ENCODE measurements around the gene C2orf76.

C2orf76 gene

GRCh38 chr2:119311831-119312230 lies 54.8 kb downstream of the C2orf76 start:
- Histone ChIP-seq H3K27me3 (replicated peaks in 2 of 5; ENCODE audit: control insufficient read depth in 4 of 5, insufficient read depth in 5 of 5, low read length in 4 of 5) (no peaks in the 10 kb centered on the region), H3K36me3 (ENCODE audit: control insufficient read depth in 4 of 4, insufficient read depth in 4 of 4, low read length in 3 of 4) (no peaks in the 10 kb centered on the region), H3K4me1 (ENCODE audit: control extremely low read depth in 1 of 4, control insufficient read depth in 4 of 4, insufficient read depth in 4 of 4, low read length in 3 of 4) (no peaks in the 10 kb centered on the region), H3K4me3 (ENCODE audit: control insufficient read depth in 1 of 7, extremely low read depth in 1 of 7, insufficient read depth in 4 of 7, low read depth in 2 of 7, low read length in 6 of 7) (no peak overlapping the region), H3K9me3 (ENCODE audit: control extremely low read depth in 1 of 5, control insufficient read depth in 4 of 5, insufficient read depth in 2 of 5, low read depth in 1 of 5, low read length in 4 of 5) (no peaks in the 10 kb centered on the region), H3K27ac (ENCODE audit: insufficient read depth in 1 of 2, low read depth in 1 of 2, low read length in 2 of 2, poor library complexity in 1 of 2, severe bottlenecking in 2 of 2) (no peak overlapping the region)
- ChIA-PET POLR2A (no interaction called here), CTCF (interaction anchor here (0.6 to 1.9 kb wide), 5 partner anchors 11 to 120 kb away, joined by 3 to 11 read pairs (median 4); no protein-coding TSS in a partner anchor)
- WGBS (ENCODE audit: insufficient coverage), result 98% methylated on average over 6 of the region's 9 CpGs
- DNase-seq, result no peak

- no peak for DNase-seq
These were observed 55.3 kb downstream of the C2orf76 start for GRCh38 chr2:119311371-119311770.

GRCh38 chr2:119308793-119309330 lies 57.8 kb downstream of the C2orf76 start:
- Histone ChIP-seq H3K27ac (ENCODE audit: insufficient read depth in 1 of 2, low read depth in 1 of 2, low read length in 2 of 2, poor library complexity in 1 of 2, severe bottlenecking in 2 of 2) (no peak overlapping the region), H3K4me3 (ENCODE audit: control insufficient read depth in 1 of 7, extremely low read depth in 1 of 7, insufficient read depth in 4 of 7, low read depth in 2 of 7, low read length in 6 of 7) (no peak overlapping the region), H3K4me1 (ENCODE audit: control extremely low read depth in 1 of 4, control insufficient read depth in 4 of 4, insufficient read depth in 4 of 4, low read length in 3 of 4) (no peaks in the 10 kb centered on the region), H3K36me3 (ENCODE audit: control insufficient read depth in 4 of 4, insufficient read depth in 4 of 4, low read length in 3 of 4) (no peaks in the 10 kb centered on the region), H3K27me3 (replicated peaks in 2 of 5; ENCODE audit: control insufficient read depth in 4 of 5, insufficient read depth in 5 of 5, low read length in 4 of 5) (no peaks in the 10 kb centered on the region), H3K9me3 (ENCODE audit: control extremely low read depth in 1 of 5, control insufficient read depth in 4 of 5, insufficient read depth in 2 of 5, low read depth in 1 of 5, low read length in 4 of 5) (no peaks in the 10 kb centered on the region)
- CTCF ChIA-PET, result no interaction called here
- POLR2A ChIA-PET, result no interaction called here
- WGBS (ENCODE audit: insufficient coverage), result 97% methylated on average over 4 of the region's 4 CpGs
- no peak for DNase-seq

More at GRCh38 chr2:119311371-119311770, 55.3 kb downstream of the C2orf76 start:
- Histone ChIP-seq H3K36me3 (ENCODE audit: control insufficient read depth in 4 of 4, insufficient read depth in 4 of 4, low read length in 3 of 4) (no peaks in the 10 kb centered on the region), H3K4me1 (ENCODE audit: control extremely low read depth in 1 of 4, control insufficient read depth in 4 of 4, insufficient read depth in 4 of 4, low read length in 3 of 4) (no peaks in the 10 kb centered on the region), H3K4me3 (ENCODE audit: control insufficient read depth in 1 of 7, extremely low read depth in 1 of 7, insufficient read depth in 4 of 7, low read depth in 2 of 7, low read length in 6 of 7) (no peak overlapping the region), H3K9me3 (ENCODE audit: control extremely low read depth in 1 of 5, control insufficient read depth in 4 of 5, insufficient read depth in 2 of 5, low read depth in 1 of 5, low read length in 4 of 5) (no peaks in the 10 kb centered on the region), H3K27me3 (replicated peaks in 2 of 5; ENCODE audit: control insufficient read depth in 4 of 5, insufficient read depth in 5 of 5, low read length in 4 of 5) (no peaks in the 10 kb centered on the region), H3K27ac (ENCODE audit: insufficient read depth in 1 of 2, low read depth in 1 of 2, low read length in 2 of 2, poor library complexity in 1 of 2, severe bottlenecking in 2 of 2) (no peak overlapping the region)
- POLR2A ChIA-PET, result no interaction called here
- 74% methylated on average over 3 of the region's 5 CpGs for WGBS (ENCODE audit: insufficient coverage)
- CTCF ChIA-PET, result interaction anchor here (0.8 to 1.9 kb wide), 7 partner anchors 8 to 431 kb away, joined by 3 to 11 read pairs (median 3); no protein-coding TSS in a partner anchor

- no peak for DNase-seq
- no peaks in the 10 kb centered on the region for H3K36me3 ChIP-seq (ENCODE audit: control insufficient read depth in 4 of 4, insufficient read depth in 4 of 4, low read length in 3 of 4)
- CTCF ChIA-PET, result no interaction called here
- no peak overlapping the region for H3K27ac ChIP-seq (ENCODE audit: insufficient read depth in 1 of 2, low read depth in 1 of 2, low read length in 2 of 2, poor library complexity in 1 of 2, severe bottlenecking in 2 of 2)
- POLR2A ChIA-PET, result no interaction called here
- 100% methylated on average over 4 of the region's 7 CpGs for WGBS (ENCODE audit: insufficient coverage)
- H3K4me1 ChIP-seq (ENCODE audit: control extremely low read depth in 1 of 4, control insufficient read depth in 4 of 4, insufficient read depth in 4 of 4, low read length in 3 of 4), result no peaks in the 10 kb centered on the region
- H3K9me3 ChIP-seq (ENCODE audit: control extremely low read depth in 1 of 5, control insufficient read depth in 4 of 5, insufficient read depth in 2 of 5, low read depth in 1 of 5, low read length in 4 of 5), result no peaks in the 10 kb centered on the region
- no peak overlapping the region for H3K4me3 ChIP-seq (ENCODE audit: control insufficient read depth in 1 of 7, extremely low read depth in 1 of 7, insufficient read depth in 4 of 7, low read depth in 2 of 7, low read length in 6 of 7)
- H3K27me3 ChIP-seq (replicated peaks in 2 of 5; ENCODE audit: control insufficient read depth in 4 of 5, insufficient read depth in 5 of 5, low read length in 4 of 5), result no peaks in the 10 kb centered on the region
These were observed 59.1 kb downstream of the C2orf76 start for GRCh38 chr2:119307419-119308140.

GRCh38 chr2:119306196-119306590 lies 60.4 kb downstream of the C2orf76 start:
- WGBS (ENCODE audit: insufficient coverage), result 98% methylated on average over 7 of the region's 10 CpGs
- Histone ChIP-seq H3K4me1 (ENCODE audit: control extremely low read depth in 1 of 4, control insufficient read depth in 4 of 4, insufficient read depth in 4 of 4, low read length in 3 of 4) (no peaks in the 10 kb centered on the region), H3K4me3 (ENCODE audit: control insufficient read depth in 1 of 7, extremely low read depth in 1 of 7, insufficient read depth in 4 of 7, low read depth in 2 of 7, low read length in 6 of 7) (no peak overlapping the region), H3K27me3 (replicated peaks in 2 of 5; ENCODE audit: control insufficient read depth in 4 of 5, insufficient read depth in 5 of 5, low read length in 4 of 5) (no peaks in the 10 kb centered on the region), H3K27ac (ENCODE audit: insufficient read depth in 1 of 2, low read depth in 1 of 2, low read length in 2 of 2, poor library complexity in 1 of 2, severe bottlenecking in 2 of 2) (no peak overlapping the region), H3K36me3 (ENCODE audit: control insufficient read depth in 4 of 4, insufficient read depth in 4 of 4, low read length in 3 of 4) (peaks cover 0 to 3% (median 0%) of the 10 kb centered on the region in 4 experiments), H3K9me3 (ENCODE audit: control extremely low read depth in 1 of 5, control insufficient read depth in 4 of 5, insufficient read depth in 2 of 5, low read depth in 1 of 5, low read length in 4 of 5) (no peaks in the 10 kb centered on the region)
- ChIA-PET CTCF (interaction anchor here (2.1 kb wide), 1 partner anchor 14 kb away, joined by 5 read pairs; no protein-coding TSS in a partner anchor), POLR2A (no interaction called here)
- DNase-seq, result no peak

GRCh38 chr2:119305497-119306195 lies 61.0 kb downstream of the C2orf76 start:
- WGBS (ENCODE audit: insufficient coverage), result 90% methylated on average over 8 of the region's 12 CpGs
- Histone ChIP-seq H3K4me3 (ENCODE audit: control insufficient read depth in 1 of 7, extremely low read depth in 1 of 7, insufficient read depth in 4 of 7, low read depth in 2 of 7, low read length in 6 of 7) (no peak overlapping the region), H3K27ac (ENCODE audit: insufficient read depth in 1 of 2, low read depth in 1 of 2, low read length in 2 of 2, poor library complexity in 1 of 2, severe bottlenecking in 2 of 2) (no peak overlapping the region), H3K4me1 (ENCODE audit: control extremely low read depth in 1 of 4, control insufficient read depth in 4 of 4, insufficient read depth in 4 of 4, low read length in 3 of 4) (no peaks in the 10 kb centered on the region), H3K9me3 (ENCODE audit: control extremely low read depth in 1 of 5, control insufficient read depth in 4 of 5, insufficient read depth in 2 of 5, low read depth in 1 of 5, low read length in 4 of 5) (no peaks in the 10 kb centered on the region), H3K36me3 (ENCODE audit: control insufficient read depth in 4 of 4, insufficient read depth in 4 of 4, low read length in 3 of 4) (peaks cover 0 to 3% (median 0%) of the 10 kb centered on the region in 4 experiments), H3K27me3 (replicated peaks in 2 of 5; ENCODE audit: control insufficient read depth in 4 of 5, insufficient read depth in 5 of 5, low read length in 4 of 5) (no peaks in the 10 kb centered on the region)
- ChIA-PET CTCF (interaction anchor here (2.1 kb wide), 1 partner anchor 13 kb away, joined by 5 read pairs; no protein-coding TSS in a partner anchor), POLR2A (no interaction called here)
- DNase-seq, result no peak

GRCh38 chr2:119304847-119305246 lies 61.8 kb downstream of the C2orf76 start:
- no peaks in the 10 kb centered on the region for H3K9me3 ChIP-seq (ENCODE audit: control extremely low read depth in 1 of 5, control insufficient read depth in 4 of 5, insufficient read depth in 2 of 5, low read depth in 1 of 5, low read length in 4 of 5)
- H3K4me1 ChIP-seq (ENCODE audit: control extremely low read depth in 1 of 4, control insufficient read depth in 4 of 4, insufficient read depth in 4 of 4, low read length in 3 of 4), result no peaks in the 10 kb centered on the region
- H3K36me3 ChIP-seq (ENCODE audit: control insufficient read depth in 4 of 4, insufficient read depth in 4 of 4, low read length in 3 of 4), result peaks cover 0 to 3% (median 0%) of the 10 kb centered on the region in 4 experiments
- ChIA-PET POLR2A (no interaction called here), CTCF (interaction anchor here (2.1 kb wide), 1 partner anchor 13 kb away, joined by 5 read pairs; no protein-coding TSS in a partner anchor)
- WGBS (ENCODE audit: insufficient coverage), result no CpG with 5 or more reads among the region's 2 CpGs
- H3K27me3 ChIP-seq (replicated peaks in 2 of 5; ENCODE audit: control insufficient read depth in 4 of 5, insufficient read depth in 5 of 5, low read length in 4 of 5), result no peaks in the 10 kb centered on the region
- no peak for DNase-seq
- H3K27ac ChIP-seq (ENCODE audit: insufficient read depth in 1 of 2, low read depth in 1 of 2, low read length in 2 of 2, poor library complexity in 1 of 2, severe bottlenecking in 2 of 2), result no peak overlapping the region
- H3K4me3 ChIP-seq (ENCODE audit: control insufficient read depth in 1 of 7, extremely low read depth in 1 of 7, insufficient read depth in 4 of 7, low read depth in 2 of 7, low read length in 6 of 7), result no peak overlapping the region

Data from common myeloid progenitor, CD34-positive (primary cell).